Raji (cell line): ENCODE data around the gene KDM4C.

Experiments used
- POLR2A ChIP-seq: IDR thresholded peaks from 2 replicates; pipeline ENCODE4 v1.6.1; 2011; ENCODE audit warnings: low read depth, low read length, control low read depth; ENCODE audit not compliant: insufficient read depth

The KDM4C gene

DNA sequence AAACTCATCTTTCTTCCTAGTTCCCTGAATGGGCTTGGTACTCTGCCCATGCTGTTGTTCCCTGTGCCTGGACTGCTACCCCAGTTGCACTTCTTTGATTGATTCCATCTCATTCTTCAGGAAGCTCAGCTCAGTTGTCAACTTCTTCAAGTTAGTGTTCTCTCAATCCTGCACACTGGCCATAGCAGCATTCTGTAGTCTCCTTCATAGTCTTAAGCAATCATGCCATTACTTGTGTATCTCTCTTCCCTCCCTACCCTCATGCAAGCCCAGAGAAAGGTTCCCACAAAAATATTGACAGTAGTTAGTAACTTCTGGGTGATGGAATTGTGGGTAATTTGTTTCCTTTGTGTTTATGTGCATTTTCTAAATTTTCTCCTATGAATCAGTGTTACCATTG lies 5.5 kb downstream of the KDM4C start:
- TF ChIP-seq POLR2A: no peak

DNA sequence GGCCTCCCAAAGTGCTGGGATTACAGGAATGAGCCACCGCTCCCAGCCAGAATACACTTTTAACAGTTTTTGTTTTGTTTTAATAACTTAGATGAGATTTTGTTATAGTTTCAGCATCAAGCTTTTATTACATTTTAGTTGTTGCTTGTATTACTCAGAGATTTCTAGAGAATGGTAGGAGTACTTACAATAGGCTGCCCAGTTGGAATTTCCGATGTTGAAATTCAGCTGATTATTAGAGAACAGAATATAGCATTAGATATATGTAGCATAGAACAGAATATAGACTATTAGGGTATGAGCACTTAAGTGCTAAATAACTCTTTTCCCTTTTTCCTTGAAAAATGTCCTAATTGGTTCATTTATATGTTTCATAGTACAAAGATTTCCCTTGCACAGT lies 6.2 kb downstream of the KDM4C start:
- TF ChIP-seq POLR2A: no peak

DNA sequence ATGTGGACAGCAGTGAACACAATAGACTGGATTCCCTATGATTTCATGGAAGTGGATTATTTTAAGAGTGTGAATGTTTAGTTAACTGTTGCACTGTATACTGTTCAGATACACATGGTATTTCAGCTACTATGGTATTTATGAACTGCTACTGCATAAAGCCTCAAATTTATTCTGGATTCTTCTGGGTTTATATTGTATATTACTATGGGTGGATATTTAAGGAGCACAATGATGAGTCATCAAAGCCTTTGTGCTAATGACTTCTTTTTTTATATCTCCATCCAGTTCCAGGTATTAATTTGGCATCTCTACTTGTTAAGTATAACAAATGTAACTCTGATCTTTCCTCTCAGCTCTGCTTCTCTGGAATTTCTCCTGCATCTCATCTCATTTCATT lies 6.8 kb downstream of the KDM4C start:
- TF ChIP-seq POLR2A: no peak

DNA sequence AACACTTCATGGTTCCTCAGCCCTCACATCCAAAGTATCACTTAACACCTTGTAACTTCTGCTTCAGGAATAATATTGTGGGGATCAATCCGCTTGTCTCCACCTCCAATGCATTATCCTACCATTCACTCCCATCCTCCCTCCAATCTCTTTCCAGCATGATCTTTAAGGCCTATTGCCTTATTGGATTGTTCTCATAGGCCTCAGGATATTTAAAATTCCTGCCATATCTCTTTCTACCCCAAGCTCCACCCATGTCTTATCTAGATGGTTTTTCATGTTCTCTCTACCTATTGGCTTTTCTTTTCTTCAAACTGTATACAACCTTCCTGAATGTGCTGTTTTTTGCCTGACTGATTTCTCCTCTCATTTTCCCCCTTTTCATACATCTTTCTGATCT lies 7.2 kb downstream of the KDM4C start:
- no peak for TF ChIP-seq POLR2A

DNA sequence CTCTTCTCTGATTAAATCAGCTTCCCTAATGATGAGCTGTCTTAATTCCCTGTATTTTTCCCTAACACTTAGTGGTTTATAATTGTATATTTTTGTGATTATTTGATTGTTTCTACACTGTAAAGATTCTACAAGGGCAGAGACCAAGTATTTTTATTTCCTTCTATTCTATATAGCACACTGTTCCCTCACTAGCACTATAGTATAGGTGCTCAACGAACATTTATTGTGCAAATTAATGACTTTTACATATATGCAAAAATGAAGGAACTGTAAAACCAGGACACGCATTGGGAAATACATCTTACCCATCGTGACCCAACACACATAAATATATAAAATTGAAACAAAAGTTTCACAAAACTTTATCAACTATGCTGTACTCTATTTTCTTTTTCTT lies 7.6 kb downstream of the KDM4C start:
- no peak for TF ChIP-seq POLR2A

DNA sequence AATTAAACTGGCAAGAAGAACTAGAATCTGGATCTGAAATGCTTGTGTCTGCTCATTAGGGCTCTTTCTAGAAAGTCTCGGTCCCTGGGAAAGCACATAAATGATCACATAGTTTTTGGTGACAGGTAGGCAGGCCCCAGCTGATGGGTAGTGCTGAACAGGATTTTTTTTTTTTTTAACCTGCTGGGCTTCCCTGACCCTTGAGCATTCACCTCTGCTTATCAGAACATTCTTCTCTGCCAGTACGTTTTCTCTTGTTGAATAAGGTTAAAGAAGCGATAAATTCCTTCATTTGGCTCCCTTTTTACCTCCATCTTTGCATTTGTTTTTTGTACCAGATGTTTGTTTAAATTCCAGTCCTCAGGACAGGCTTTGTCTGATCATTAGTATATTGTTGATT lies 8.8 kb downstream of the KDM4C start:
- no peak for TF ChIP-seq POLR2A

DNA sequence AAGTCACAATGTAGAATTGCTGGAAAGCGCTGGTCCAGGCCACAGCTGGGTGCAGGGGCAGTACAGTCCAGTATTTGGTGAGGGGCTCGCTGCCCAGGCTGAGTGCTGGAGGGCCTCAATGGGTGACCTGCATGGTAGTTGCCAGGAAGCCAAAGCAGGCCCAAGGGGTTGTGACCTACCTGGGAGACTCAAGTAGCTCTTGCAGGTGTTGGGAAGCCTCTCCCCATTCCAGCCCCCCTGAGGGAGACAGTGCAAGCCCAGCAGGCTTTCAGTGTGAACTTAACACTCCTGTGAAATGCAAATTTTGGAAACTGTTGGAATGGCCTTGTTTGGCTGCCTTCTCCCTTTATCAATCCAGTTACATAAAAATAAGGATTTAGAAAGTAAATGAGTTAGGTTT lies 13.9 kb downstream of the KDM4C start:
- TF ChIP-seq POLR2A: no peak

DNA sequence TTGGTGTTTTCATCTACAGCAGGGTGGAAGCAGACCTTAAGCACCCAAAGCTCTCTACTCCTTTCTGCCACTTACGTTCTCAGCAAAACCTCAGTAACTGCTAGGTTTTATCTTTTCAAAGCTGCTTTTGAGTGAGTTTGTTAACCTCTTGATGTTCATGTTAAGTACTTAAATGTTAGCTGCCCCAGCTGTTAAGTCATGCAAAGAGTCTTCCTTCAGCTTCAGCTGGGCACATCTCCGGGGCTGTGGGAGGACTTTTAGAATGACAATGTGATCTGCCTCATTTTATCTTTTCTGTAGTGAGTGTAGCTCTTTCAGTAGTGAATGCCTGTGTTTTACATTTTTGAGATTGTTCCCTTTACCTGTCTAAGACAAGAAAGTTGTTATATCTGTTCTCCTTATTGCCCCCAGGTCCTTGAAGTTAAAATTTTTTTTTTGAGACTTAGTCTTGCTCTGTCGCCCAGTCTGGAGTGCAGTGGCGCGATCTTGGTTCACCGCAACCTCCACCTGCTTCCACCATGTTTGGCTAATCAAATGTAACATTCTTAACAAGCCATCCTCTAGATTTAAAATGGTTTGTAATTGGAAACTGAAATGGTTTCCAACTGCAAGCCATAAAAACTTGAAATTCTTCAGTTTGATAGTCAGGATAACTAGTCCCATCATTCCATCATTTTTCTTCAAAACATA lies 19.6 kb downstream of the KDM4C start:
- no peak for TF ChIP-seq POLR2A

DNA sequence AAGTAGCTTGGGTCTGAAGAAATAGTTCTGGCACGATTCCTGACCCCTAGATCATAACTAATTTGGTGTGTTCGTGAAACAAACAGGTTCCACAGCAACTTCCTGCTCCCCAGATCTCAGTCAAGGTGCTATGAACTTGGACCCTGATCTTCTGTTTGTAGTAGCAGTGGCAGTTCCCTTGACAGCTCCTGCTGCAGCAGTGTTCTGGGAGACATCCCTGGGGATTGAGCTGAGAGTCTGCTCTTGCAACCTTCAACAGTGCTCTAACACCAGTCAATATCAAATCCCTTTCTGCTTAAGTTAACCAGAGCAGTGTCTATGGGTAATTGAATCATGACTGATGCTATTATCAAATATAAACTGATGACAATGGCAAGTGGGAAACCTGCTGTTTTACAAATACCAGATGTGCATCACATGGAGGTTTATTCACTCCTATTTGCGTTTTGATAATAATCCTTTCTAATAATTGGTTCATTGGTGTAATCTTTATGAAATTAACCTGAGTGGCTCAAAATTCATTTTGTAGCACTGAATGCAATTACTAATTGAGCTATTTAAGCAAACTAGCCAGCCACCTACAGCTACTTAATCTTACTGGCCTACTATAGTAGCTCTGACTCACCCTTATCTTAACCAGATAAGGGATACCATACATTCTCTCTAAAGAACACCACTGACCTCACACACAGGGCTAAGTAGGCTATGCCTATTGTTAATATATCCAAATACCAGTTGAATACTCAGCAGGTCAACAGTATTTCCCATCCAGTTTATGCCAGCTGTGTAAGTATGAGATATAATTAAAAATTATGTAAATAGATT lies 21.9 kb downstream of the KDM4C start:
- TF ChIP-seq POLR2A: no peak

DNA sequence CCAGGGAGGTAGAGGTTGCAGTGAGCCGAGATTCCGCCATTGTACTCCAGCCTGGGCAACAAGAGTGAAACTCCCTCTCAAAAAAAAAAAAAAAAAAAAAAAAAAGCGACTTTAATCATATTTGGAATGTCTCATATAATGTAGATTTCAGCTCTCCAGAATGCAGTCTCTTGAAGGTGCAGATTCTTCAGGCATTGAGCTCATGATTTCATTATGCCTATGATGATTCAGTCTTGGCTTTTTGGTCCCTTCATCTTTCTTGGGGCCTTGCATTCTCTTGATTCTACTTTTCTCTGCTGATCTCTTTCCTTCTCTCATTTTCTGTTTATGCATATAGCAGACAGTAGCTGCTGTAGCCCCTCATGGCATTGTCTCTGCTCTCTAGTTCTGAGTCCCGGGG lies 22.9 kb downstream of the KDM4C start:
- TF ChIP-seq POLR2A: no peak

DNA sequence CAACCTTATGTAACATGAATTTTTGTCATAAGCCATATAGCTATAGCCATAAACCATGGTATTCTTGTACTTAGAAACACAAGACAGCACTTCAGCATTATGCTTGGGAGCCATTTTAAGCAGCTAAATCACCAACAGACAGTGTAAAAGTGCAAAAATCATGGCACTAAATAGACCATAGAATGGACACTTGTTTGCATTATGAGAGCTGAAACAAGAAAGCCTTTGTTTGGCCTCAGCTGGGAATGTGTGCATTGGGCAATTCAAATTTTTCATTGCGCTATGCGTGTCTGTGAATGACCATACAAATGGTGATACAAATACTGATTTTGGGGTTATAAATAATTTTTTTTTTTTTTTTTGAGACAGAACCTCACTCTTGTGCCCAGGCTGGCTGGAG lies 23.7 kb downstream of the KDM4C start:
- no peak for TF ChIP-seq POLR2A

DNA sequence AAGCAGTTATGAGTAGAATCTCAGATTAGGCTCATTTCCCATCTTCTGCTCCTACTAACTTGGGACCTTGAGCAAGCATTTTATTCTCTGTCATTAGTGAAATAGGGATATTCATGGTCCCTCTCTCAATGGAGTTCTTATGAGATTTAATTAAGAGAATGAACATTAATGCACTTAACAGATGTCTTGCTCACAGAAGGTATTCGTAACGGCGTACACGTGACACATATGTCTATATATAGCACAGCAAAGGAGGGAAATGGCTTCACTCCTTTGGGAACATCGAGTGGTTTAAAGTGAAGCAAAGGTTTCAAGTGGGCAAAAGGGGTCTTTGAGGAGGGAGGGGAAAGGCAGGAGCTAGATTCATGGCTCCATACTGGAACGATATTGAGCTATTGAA lies 24.6 kb downstream of the KDM4C start:
- no peak for TF ChIP-seq POLR2A

DNA sequence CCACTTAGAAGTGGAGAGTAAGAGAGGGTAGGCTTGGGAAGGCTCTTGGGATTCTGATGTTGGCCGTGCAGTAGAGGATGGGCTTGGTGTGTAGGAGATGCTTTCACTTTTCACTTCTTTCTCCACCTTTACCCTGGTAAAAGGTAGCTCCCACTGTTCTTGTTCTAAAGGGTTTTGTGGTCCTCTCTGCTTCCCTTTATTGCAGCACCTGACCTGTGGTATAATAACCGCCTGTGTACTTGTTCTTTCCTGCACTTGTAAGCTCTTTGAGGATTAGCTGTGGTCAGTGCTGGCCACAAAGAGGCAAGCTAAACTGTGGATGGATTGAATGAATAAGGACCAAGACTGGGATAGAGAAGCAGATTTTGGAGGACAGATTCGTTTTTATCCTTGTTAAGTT lies 25.2 kb downstream of the KDM4C start:
- TF ChIP-seq POLR2A: no peak

DNA sequence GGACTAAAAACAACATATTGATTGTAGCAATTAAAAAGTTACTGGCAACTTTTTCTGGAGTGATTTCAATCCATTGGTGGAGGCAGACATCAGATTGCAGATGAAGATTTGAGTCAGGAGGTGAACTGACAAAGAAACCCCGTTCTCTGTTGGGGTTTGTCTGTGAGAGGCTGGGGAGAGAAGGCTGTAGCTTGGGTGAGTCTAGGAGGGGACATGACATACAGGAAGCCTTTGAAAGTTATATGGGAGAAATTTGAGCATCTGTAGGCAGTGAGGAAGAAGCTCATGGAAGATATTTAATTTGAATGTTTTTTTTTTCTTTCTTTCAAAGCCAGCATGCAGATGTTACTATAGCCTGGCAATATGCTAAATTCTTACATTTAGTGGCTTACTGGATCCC lies 26.0 kb downstream of the KDM4C start:
- TF ChIP-seq POLR2A: no peak

DNA sequence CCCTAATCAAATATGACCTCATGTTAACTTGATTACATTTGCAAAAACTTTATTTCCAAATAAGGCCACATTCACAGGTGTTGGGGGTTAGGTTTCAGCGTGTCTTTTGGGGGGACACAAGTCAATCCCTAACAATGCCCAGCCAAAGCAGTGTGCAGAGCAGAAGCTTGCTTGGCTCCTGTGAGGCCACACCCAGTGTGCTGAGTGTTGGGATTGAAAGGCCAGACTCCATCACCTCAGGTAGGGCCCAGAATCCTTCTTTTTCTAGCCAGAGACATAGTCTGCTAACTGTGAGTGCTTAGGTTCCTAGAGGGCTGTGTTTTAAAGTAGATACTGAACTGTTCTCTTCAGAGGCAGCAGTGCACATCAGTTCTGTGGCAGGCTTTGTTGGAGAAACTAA lies 27.9 kb downstream of the KDM4C start:
- no peak for TF ChIP-seq POLR2A

DNA sequence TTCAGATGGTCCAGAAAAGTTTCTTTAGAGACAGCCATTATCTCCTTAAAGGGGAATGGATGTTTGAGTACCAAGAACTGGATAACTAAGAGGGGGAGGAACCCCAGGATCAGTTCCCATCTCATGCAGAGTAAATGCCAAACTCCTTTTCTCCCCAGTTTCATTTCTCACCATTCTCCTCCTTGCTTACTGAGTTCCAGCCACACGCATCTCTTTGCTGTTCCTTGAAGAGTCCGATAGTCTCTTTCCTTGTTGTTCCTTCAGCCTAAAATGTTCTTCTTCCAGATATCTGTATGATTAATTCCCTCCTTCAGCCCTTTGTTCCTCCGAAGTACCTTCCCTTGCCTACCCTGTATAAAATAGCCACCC lies 30.0 kb downstream of the KDM4C start:
- TF ChIP-seq POLR2A: no peak
